Renal pelvis (tissue), 4 donors: Measurements from ENCODE around the gene BCL2. TPM values are rescaled to one million over a fixed set of nuclear protein-coding genes. Genes with fewer than 3 reads are reported as not detected.
A peak's percentile ranks its signal among the peaks of the same experiment; 100 is the strongest.

Source experiments
- DNase-seq: peaks from one replicate; pipeline ENCODE4 v3.0.0-alpha.2; 2013
- polyA plus RNA-seq, 3 donors: library from polyadenylated mRNA; unstranded; fragments of 120-200 nt; gene quantifications; one replicate each; pipeline ENCODE4 v1.2.1, GENCODE V29; 2013; ENCODE audit not compliant: insufficient read length in 3 of 3

The BCL2 gene
- polyA plus RNA-seq, 3 donors, result 19.8 to 26.3 (median 24.1) TPM

- no peak for DNase-seq
These were observed 159.2 kb downstream of the BCL2 start for GRCh38 chr18:63160172-63160995.

GRCh38 chr18:63159590-63159989, 160.0 kb downstream of the BCL2 start:
- no peak for DNase-seq

GRCh38 chr18:63158676-63159291, 160.8 kb downstream of the BCL2 start:
- no peak for DNase-seq

GRCh38 chr18:63158012-63158631, 161.4 kb downstream of the BCL2 start:
- DNase-seq, result no peak

DNA sequence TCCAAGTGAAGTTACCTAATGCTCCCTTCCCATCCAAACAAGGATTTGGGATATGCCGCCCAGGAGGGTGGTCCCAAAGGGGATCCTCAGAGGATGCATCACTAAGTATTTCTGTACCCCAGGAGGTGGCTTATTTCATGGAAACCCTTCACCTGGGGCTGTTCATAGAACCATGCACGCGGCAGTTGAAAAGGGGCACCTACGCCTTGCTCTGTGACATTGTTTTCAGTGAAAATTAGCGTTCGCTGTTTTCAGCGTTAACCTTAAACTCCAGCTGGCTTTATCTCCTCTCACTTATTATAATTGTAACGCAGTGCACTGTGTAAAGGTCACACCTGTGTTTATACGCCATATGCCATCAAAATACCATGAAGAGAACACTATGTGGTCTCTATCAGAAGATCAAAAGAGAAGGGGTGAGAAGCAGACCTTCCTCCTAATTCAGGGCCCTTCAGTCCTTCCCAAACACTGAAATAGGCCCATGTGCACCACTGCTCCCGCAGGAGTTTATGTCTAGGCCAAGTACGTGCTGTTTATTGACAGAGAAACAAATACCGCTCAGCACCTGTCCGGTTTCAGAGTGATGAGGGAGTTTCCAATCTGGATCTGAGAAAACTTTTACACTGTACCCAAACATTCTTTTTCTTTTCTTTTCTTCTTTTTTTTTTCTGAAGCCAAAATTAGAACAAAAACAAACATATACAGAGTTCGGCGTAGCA, 162.1 kb downstream of the BCL2 start:
- DNase-seq, result no peak

DNA sequence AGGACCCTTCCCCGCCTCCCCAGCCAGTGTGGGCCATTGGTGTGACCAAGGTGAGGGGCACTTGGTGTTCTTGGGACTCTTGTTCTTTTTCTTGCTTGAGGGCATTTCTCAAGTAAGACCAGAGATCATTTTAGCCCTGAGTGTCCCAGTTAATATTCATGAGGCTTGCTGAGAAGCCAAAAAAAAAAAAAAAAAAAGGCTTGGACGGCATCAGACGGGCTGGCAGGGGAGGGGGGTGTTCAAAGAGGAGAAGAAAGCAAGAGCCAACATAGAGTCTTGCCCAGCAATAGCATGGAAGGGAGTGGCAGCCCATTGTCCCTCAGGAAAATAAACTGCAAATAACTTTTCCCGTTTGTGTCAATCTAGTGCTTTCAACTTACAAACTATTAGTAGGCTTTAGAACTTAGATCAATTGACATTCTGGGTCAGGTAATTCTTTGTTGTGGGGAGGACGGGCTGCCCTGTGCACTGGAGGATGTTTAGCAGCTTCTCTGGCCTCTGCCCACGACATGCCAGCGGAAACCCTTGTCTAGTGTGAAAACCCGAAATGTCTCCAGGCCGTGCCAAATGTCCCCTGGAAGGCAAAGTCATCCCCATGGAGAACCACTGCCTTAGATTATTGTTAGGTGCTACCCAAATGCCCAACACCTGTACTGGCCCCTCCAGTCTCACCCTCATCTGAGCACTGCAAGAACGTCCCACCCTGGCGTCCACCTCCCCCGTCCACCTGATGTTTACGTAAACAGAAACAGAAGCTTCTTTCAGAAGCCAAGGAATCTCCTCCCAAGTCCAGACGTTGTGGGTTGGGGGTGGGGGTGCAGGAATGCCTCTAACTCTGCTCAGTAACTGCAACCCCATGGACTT, 163.4 kb downstream of the BCL2 start:
- no peak for DNase-seq

DNA sequence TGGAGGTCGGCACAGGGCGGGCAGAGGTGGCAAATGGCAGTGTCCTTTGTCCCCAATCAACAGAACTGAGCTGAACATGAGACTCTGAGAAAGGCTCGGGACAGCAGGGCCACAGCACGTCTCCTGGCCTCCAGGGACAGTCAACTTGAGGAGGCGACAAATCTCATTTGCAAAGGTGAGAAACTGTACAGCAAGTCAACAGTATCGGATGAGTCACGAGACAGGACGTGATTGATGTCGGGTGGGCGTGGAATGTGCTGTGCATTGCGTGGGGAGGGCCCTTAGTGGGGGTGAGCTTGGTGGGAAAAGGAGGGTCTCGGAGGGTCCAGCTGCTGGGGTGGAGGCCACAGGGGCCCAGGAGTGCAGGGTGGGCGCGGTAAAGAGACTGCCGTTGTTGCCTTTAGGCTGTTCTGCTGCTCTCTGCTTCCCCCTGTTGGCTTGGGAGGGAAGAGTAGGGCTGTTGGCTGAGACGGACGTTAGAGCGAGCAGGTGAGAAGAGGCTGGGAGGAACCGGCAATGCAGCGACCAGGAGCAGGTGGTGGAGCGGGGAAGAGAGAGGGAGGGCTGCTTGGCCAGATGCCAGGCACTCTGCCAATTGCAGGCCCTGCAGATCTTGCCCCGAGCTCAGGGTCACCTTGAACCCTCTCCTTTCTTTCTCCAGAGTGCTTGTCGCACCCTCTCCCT, 164.3 kb downstream of the BCL2 start:
- DNase-seq, result peak; percentile 65

DNA sequence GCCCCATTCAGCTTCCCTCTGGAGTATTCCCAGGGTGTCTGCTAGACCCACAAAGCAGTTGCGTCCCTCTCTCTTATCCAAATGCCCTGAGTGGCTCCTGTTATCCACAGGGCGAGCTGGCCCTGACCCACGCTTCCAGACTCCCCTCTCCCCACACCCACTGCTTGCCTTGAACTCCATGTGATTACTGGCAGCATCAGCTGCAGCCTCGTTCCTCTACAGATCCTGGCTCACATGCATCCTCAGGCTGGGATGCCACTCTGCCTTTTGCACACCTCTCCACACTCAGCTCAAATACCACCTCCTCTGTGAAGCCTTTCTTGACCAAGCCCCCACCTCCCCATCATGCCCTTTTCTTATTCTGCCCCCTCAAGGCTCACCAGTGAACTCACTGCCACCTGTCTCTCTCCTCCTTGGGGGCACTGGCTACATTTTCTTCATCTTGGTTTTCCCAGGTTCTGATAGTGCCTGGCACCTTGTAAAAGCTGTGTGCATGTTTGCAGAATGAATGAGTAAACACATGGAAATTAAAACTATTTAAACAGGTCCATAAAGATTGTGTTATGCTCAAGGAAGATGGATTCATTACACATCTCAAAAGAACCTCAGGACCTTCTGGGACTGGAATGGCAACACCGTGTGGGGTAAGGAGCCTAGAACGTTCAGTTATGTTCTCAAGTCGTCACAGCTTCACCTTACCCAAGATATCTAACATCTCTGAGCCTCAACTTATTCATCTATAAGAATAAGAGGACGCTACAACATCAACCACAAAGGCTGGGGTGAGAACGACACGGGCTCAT, 165.0 kb downstream of the BCL2 start:
- no peak for DNase-seq

- DNase-seq, result no peak
These were observed 166.8 kb downstream of the BCL2 start for GRCh38 chr18:63152791-63153190.

DNA sequence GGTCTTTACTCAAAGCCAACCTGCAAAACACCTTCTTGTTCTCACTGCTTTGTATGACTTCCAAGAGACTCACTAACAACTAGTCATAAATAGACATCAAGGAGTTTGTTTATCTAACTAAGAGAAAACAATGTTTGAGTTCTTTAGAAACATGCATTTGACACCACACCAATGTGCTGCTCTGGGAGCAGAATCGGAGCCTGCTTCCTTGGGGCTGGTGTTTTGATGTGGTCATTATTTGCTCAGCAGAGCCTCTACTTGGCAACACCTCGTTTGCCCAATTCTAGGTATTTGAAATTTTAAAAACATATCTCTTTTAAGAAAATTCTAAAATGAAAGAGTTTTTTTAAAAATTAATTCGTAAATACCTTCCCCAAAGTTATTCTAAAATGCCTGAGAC, 167.5 kb downstream of the BCL2 start:
- no peak for DNase-seq

DNA sequence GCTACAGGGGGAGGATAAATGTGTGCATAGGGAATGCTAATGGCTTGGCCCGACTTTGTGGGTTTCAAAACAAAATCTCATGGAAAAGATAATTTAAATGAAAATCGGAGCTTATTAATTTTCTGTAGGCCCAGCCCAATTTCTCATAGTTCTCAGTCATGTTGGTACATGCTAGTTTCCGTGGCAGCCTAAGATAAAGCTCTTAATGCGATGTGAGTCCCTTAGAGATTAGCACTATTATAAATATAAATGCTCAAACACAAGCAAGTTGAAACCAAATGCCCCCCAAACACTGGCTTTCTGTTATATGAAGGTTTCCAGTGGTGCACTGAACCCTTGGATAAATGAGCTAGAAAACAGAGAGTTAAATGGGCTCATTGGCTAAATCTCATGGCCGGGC, 168.0 kb downstream of the BCL2 start:
- no peak for DNase-seq

GRCh38 chr18:63150942-63151421, 168.6 kb downstream of the BCL2 start:
- no peak for DNase-seq

GRCh38 chr18:63150326-63150725, 169.2 kb downstream of the BCL2 start:
- DNase-seq, result no peak

- no peak for DNase-seq
These were observed 170.3 kb downstream of the BCL2 start for GRCh38 chr18:63149302-63149587.

GRCh38 chr18:63148449-63149301, 170.9 kb downstream of the BCL2 start:
- no peak for DNase-seq

DNA sequence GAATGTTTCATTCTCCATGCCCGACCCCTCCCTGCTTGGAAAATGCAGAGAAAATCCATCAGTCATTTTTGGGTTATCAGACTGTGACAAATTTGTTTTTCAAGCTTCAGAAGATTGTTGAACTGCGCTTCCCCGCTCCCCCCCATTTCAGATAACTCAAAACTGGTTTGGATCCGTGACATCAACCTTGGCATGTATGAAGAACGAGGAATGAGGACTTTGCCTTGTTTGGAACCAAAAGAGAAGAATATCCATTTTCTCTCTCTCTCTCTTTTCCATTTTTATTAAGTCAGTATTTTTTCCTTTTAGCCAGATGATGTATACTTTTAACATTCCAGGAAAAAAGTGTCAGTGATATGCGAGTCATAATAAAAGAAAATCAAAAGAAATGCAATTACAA, 171.6 kb downstream of the BCL2 start:
- DNase-seq, result no peak

GRCh38 chr18:63146828-63147409, 172.7 kb downstream of the BCL2 start:
- DNase-seq, result no peak

DNA sequence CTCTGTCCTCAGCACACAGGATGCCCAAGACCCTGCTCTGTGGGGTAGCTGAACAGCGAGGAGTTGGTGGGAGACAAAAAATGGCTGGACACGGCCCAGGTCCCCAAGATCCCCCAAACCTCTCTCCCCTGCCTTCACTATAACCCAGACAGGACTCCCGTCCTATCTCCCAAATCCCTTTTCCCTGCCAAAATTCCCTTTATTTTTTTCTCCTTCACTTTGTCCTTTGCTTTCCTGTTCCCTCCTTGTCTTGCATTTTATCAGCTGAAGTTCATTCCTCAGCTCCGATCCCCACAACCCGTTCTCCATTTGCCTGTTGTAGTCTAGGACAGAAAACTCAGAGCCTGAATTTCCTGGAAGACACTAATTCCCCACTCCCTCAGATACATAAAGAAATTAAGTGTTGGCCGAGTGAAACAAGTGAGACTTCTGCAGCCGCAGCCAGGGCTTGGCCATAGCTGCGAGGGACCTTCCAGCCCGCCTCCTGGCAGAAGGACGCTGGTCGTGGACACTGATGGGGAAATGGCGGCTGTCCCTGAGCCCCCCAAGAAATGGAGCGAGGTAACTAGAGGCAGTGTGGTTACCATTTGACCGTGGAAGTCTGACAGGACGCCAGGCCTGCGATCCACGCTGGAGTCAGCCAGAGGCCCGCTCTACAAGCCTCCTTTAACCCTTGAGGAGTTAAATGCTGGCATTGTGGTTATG, 173.6 kb downstream of the BCL2 start:
- no peak for DNase-seq
